Measurements from ENCODE around the gene BLMH.

Gene BLMH

GRCh38 chr17:30208214-30208613 is 83.5 kb downstream of the BLMH start:
- no peak for TF ChIP-seq REST (IDR thresholded peaks at IDR 0.05; ENCODE audit: insufficient read depth in 1 of 2, low read depth in 2 of 2, low read length in 2 of 2)

GRCh38 chr17:30207655-30208054 is 84.1 kb downstream of the BLMH start:
- TF ChIP-seq TAF1 (IDR thresholded peaks at IDR 0.05; ENCODE audit: borderline replicate concordance, insufficient read depth, low read length) (no peak), SIN3A (IDR thresholded peaks at IDR 0.05; ENCODE audit: borderline replicate concordance, insufficient read depth, low read length) (no peak), FOXP2 (optimal IDR thresholded peaks at IDR 0.05; ENCODE audit: borderline replicate concordance, extremely low read depth, extremely low read length, insufficient read depth) (no peak), REST (IDR thresholded peaks at IDR 0.05; ENCODE audit: insufficient read depth in 1 of 2, low read depth in 2 of 2, low read length in 2 of 2) (no peak), POLR2AphosphoS5 (IDR thresholded peaks at IDR 0.05; ENCODE audit: low read depth, low read length) (no peak)

- TF ChIP-seq POLR2AphosphoS5 (IDR thresholded peaks at IDR 0.05; ENCODE audit: low read depth, low read length) (no peak), SIN3A (IDR thresholded peaks at IDR 0.05; ENCODE audit: borderline replicate concordance, insufficient read depth, low read length) (no peak), REST (IDR thresholded peaks at IDR 0.05; ENCODE audit: insufficient read depth in 1 of 2, low read depth in 2 of 2, low read length in 2 of 2) (no peak), TAF1 (IDR thresholded peaks at IDR 0.05; ENCODE audit: borderline replicate concordance, insufficient read depth, low read length) (no peak), FOXP2 (optimal IDR thresholded peaks at IDR 0.05; ENCODE audit: borderline replicate concordance, extremely low read depth, extremely low read length, insufficient read depth) (no peak)
Measured at GRCh38 chr17:30203471-30203981, 88.2 kb downstream of the BLMH start.

- TF ChIP-seq TAF1 (IDR thresholded peaks at IDR 0.05; ENCODE audit: borderline replicate concordance, insufficient read depth, low read length) (no peak), POLR2AphosphoS5 (IDR thresholded peaks at IDR 0.05; ENCODE audit: low read depth, low read length) (no peak), FOXP2 (optimal IDR thresholded peaks at IDR 0.05; ENCODE audit: borderline replicate concordance, extremely low read depth, extremely low read length, insufficient read depth) (no peak), REST (IDR thresholded peaks at IDR 0.05; ENCODE audit: insufficient read depth in 1 of 2, low read depth in 2 of 2, low read length in 2 of 2) (no peak), SIN3A (IDR thresholded peaks at IDR 0.05; ENCODE audit: borderline replicate concordance, insufficient read depth, low read length) (no peak)
Measured at GRCh38 chr17:30200106-30200505, 91.6 kb downstream of the BLMH start.

GRCh38 chr17:30199600-30199999 is 92.1 kb downstream of the BLMH start:
- no peak for TF ChIP-seq REST (IDR thresholded peaks at IDR 0.05; ENCODE audit: insufficient read depth in 1 of 2, low read depth in 2 of 2, low read length in 2 of 2)
- no peak for TF ChIP-seq SIN3A (IDR thresholded peaks at IDR 0.05; ENCODE audit: borderline replicate concordance, insufficient read depth, low read length)
- TF ChIP-seq POLR2AphosphoS5 (IDR thresholded peaks at IDR 0.05; ENCODE audit: low read depth, low read length): no peak
- TF ChIP-seq FOXP2 (optimal IDR thresholded peaks at IDR 0.05; ENCODE audit: borderline replicate concordance, extremely low read depth, extremely low read length, insufficient read depth): no peak
- TF ChIP-seq TAF1 (IDR thresholded peaks at IDR 0.05; ENCODE audit: borderline replicate concordance, insufficient read depth, low read length): no peak

Measured in PFSK-1 (cell line).